GM21619 (cell line): ENCODE results near the gene KCNIP2.

Experiments
- ATAC-seq: cut with Tn5 transposase; IDR thresholded peaks from one replicate; pipeline ENCODE4 v1.9.1; 2021; ENCODE audit not compliant: unreplicated experiment

Gene KCNIP2

DNA sequence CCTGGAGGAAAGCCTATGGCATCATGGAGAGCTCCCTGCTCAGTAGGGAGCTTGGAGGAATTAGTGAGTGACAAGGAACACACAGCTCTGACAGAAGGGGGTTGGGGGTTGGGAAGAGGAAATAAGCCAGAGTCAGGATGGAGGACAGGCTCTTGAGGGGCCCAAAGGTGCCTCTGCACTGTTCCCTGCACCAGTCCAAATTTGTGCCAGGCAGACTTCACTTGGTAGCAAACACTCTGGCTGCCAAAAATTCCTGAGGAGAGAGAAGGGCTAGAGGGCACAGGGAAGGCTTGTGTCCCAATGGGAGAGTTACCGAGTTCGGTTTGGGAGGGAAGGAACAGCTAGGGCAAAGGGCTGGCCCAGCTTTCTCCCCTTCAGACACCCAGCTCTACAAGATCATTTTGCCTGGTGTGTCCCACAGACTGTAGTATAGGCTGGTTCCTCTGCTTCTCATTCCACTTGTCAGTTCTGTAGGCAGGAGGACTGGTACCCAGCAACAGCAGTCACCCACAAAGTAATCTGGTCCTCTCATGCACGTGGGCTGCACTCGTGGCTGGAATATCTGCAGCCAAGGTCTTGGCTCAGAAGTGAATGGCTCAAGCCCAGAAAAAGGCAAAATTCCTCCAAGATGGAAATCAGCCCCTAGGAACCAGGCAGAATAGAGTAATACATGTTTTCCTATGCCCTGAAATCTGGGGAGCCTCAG is 8.0 kb upstream of the KCNIP2 start:
- ATAC-seq, result no peak

DNA sequence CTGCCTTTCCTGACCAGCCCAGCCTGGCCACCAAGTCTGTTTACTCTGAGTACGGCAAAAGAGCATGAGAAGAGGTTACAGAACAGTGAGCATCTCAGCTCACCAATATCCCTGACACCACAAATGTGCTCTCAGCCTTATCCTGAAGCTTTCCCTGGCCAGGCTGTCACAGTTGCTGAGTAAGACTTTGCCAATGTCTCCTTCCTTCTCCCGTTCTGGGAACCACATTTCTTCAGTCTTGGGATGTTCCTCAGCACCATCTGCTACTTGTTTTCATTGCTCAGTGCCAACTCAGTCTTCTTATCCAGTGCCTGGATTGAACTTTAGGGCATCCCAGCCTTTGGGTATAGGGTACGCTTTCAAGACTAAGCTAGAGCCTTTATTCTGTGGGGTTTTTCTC is 7.1 kb upstream of the KCNIP2 start:
- ATAC-seq, result no peak

DNA sequence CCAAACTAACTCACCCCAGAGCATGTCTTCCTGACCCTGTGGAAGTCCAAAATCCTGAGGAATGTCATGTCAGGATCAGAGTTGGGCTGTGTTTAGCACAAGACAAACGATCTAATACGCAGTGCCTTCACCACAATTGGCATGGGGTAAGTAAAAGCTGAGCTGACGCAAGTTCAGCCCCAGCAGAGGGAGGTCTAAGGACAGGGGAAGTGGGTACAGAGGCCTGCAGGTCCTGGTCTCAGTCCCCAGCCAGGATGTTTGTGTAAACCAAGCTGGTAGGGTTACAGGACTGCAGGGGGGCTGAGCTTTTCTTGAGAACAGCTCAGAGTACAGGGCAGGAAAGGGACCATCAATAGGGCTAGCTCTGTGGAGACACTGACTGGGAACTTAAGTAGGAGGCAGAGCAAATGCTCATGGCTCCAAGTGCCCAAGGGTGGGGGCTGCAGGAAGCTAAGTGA is 5.3 kb upstream of the KCNIP2 start:
- no peak for ATAC-seq

DNA sequence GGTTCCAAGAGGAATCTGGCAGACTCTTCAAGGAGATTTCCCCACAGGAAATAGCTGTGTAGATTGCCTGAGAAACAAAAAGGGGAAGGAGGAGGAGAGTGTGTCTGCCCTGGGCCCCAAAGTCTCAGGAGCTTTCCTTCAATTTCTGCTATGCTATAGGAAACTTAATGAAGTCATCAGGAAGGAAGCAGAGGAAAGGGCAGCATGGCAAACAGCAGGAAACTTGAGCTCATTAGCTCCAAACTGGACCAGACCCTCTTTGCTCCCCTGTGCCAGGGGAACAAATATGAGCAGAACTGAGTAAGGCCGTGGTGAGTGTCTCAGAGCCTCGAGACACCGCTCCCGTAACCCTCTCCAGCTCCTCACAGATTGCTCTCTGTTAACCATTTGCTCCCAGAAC is 4.8 kb upstream of the KCNIP2 start:
- no peak for ATAC-seq

DNA sequence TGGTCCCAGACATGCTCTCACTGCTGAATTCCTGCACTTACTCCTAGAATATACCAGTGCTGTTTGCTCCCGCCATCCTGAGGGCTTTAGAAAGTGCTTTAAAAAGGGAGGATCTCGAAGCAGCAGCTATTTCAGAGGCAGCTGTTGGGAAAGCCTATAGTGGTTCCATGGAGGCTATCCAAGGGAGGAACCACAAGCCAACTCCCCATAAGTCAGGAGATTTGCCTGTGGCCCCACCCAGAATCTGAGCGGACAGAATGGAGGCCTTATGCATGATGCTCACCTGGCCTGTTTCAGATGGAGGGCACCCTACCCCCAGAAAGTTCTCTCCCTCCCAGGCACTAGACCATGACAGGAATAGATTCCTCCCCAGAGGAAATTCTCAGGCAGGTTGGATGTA is 2.3 kb upstream of the KCNIP2 start:
- ATAC-seq, result no peak

DNA sequence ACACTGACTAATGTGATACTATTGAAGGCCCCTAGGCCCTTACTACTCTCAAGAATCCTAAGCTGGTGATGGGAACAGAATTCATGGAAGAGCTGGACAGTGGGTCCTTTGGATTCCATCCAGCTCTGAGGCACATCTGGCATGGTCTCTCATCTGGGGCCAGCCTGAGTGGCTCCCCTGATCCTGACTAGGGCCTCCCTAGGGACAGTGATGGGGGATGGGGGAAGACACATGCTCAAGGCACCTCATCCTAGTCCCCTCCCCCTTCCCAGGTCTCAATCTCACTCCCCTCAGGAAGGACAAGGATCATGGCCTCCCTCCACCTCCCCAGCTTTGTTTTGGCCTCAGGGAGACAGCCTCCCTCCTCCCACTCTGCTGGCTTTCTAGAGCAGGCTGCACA is 1.8 kb downstream of the KCNIP2 start:
- ATAC-seq, result no peak

DNA sequence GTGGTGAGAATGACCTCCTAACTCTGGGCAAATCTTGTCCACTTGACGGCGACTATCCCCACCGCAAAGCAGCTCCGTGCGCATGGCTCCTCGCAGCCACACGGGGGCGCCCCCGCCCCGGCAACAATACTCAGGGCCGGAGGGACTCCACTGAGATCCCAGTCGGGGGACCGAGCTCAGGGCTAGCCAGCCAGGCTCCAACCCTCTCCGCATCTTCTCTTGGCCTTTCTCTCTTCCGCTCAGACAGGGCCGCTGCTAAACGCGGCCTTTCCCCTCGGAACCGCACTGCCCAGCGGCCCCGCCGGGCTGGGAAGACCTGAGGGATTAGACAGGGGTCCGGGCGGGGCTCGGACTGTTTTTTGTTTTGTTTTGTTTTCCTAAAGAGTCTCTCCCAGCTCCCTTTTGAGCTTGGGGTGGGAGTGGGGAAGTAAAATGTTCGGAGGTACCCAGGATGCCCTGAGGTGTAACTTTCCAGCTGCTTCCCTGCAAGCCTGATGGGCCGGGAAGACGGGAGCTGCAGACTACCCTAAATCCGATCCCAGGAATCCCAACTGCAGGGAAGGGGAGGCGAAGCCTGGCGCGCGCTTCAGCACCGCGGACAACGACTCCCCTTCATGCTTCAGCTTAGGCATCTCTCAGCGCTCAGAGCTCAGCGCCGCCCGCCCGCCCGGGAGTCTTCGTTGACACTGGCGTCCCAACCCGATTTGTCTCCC is 2.7 kb downstream of the KCNIP2 start:
- peak; percentile 57 for ATAC-seq

DNA sequence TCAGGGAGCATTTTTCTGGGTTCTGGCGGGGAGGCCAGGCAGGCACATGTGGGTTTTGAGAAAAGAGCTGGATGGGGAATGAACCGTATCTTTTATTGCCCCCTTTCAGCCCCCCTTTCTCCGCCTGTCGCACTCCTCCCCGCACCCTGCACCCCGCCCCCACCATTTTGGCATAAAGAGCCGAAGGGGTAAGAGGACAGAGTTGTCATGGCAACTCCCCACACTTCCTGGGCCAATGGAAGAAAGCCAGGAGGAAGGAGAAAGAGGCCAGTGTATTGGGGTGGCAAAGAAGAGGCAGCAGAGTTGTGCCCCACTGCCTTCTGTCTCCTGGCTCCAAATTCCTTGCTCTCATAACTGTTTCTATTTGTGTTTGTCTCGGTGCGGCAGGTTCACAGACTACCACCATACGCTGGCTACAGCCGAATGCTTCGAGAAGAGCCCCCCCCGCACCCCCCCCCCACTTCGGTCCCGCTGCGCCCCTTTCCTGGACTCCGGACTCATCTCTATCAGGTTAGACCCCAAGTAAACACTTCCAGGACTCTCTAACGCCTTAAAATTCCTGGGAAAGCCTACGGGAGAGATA is 3.4 kb downstream of the KCNIP2 start:
- no peak for ATAC-seq

DNA sequence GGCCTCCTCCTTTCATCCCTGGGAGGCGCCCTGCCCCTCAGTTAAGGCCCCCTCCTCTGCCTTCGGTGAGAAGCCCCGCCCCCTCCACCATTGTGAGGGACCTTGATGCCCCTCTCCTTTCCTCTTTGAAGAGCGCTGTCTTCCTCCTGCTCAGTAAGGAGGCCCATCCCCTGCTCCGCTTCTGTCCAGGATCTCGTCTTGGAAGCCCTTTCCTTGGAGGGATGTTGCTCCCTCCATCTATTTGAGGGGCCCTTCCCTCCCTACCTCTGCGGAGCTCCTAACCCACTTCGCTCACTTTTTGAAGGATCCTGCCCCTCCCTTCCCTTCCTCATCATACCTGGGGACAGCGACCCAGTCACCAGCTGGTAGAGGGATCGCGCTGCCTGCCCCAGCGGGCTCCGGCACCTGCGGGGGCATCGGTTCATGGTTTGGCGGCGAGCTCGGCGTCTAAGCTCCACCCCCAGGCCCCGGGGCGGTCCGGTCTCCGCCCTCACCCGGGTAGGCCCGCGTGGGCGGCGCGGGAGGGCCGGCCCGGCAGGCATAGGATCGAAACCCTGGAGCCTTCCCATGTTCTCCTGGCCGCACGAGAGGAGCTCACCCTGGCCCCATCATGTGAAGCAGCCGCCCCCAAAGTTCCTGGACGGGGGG is 4.1 kb downstream of the KCNIP2 start:
- peak; percentile 40 for ATAC-seq

DNA sequence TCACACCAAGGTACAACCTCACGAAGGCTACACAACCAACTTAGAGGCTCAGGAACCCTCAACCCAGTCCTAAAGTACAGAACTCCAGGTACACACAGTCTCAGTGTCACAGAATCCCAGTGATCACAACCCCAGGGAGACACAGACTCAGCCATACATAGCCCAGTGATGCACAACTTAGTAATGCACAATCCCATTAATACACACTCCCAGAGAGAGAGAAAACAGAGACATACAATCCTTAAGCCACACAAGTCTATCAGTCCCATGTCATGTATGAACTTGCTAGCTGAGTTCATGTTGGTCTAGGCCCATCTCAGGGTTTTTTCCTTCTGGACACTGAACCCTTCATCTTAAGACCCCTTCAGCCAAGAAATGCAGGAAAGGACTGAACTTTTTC is 4.6 kb downstream of the KCNIP2 start:
- ATAC-seq, result no peak

DNA sequence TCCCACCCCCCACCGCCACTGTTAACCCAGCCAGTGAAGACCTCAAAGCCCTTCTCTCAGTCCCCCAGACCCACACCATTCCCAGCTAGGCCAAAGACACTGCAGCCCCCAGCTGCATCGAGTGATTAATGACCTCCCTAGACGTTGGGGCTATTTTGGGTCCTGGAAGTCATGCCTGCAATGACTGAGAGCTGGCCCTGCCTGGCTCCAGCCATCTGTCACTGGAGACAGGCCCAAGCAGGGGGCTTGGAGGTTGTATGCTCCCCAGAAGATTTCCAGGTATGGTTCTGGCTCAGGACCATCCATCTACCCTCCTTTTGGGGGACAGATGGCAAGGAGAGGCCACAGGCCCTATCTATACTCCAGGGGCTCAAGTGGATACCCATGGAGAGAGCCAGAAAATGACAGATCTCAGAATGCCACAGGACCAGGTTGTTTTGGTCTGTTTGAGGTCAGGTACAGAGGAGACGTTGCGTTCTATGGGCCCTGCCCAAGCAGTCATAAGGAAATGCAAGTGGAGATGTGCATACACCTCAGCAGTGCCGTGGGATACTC is 5.1 kb downstream of the KCNIP2 start:
- no peak for ATAC-seq

DNA sequence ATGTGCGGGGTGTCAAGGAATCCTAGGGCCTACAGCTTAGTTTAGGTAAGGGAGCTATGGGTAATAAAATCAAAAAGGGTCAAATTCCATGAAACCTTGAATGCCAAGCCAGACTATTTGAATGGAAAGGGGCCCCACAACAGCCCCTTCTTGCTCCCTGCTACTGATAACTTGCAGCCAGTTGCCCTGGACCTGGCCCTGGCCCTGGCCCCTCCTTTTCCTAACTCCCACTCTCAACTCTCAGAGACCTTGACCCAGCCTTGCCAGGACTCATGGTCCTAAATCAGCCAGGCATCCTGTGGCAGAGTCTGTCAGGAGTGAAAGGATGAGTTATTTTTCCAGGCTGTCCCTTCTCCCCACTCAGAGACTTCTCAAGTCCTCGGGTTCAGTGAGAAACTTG is 5.9 kb downstream of the KCNIP2 start:
- ATAC-seq, result no peak

DNA sequence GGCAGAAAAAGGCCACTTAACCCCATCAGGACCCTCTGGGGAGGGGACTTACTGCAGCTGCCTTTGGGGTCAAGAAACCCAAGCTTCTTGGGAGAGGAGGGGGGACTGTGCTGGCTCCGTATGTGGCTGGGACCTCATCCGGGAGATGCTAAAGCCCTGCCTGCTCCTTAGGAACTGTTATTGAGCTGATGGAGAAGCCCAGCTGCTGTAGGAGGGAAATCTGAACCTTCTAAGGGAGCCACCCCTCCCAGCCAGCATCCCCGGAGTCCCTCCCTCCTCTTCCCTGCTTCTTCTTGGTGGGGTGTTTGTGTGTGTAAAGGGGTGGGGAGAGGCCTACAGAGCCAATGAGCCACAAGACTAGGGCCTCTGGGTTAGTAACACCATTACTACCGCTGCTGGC is 8.2 kb downstream of the KCNIP2 start:
- ATAC-seq, result no peak

DNA sequence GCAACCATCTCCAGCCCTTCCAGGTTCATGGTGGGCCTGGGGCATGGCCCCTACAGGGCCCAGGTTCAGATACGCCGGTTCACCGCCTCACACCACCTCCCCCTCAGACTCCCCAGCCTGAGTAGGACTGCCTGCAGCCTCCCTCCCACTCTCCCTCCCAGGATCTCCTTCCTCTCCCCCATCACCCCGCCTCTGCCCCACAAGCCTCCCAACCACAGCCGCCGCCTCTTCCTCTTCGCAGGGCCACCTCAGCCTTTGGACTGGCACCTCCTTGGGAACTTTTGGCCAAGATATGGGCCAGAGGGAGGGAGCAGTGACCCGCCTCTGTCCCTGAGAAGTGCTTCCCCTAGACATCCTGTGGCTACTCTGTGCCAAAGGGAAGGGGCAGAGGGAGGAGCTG is 9.3 kb downstream of the KCNIP2 start:
- no peak for ATAC-seq

DNA sequence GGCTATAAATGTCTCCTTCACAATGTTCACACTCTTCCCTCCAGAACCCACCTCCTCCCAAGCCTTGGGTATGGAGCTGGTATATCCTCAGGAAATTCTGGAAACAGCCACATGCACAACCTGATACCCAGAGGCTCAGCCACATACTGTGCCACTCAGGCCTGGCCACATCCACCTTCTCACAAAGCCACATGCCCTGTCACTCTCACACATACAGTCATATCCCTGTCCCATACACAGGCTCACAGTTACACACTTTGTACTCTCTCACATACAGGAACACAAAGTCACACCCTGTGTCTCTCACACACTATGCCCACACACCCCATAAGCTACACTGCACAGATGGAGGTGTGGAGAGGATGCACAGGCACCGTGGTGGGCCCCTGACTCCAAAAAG is 10.1 kb downstream of the KCNIP2 start:
- ATAC-seq, result no peak

DNA sequence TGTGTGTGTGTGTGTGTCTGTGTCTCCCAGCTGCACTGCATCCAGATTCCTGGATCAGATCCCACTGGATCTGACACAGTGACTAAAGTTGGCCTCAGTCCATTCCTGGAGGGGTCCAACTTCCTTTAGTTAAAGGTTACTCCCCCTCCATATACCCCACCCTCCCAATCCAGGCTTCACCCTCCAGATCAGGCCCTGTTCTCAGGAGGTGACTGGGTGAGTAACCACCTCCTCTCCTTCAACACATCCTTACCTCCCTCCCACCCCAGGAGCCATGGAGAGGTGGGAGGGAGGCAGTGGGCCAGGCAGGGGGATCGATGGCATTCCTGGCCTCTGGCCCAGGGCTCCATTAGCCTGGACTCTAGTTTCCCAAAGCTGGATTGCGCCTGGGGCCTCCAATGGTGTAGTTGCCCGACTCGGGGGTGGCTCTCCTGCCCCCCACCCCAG is 11.3 kb downstream of the KCNIP2 start:
- no peak for ATAC-seq

DNA sequence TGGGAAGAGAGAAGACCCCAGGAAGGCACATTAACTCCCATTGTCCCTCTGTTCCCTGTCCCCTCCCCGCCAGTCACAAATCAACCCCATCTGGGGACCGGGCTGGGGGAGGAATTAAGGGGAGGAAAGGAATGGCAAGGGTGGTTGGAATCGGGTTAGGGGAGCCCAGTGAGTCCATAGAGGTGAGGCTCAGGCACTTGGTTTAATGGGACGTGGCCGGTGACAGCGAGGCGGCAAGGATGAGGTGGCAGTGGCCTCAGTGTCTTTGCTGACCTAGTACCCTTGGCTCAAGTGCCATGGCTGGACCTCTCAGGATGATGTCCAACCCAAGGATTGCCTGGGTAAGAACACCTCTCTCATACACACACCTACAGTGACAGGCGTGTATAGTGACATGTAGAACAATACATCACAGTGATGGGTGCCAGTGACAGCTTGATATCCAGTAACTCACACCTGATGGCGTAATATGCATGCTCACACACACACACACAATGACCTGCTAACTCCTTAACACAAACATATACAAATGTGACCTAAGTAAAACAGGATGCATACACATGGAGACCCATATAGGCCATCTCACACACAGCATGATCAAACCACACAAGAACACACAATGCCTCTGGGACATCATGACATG is 12.3 kb downstream of the KCNIP2 start:
- ATAC-seq, result no peak

DNA sequence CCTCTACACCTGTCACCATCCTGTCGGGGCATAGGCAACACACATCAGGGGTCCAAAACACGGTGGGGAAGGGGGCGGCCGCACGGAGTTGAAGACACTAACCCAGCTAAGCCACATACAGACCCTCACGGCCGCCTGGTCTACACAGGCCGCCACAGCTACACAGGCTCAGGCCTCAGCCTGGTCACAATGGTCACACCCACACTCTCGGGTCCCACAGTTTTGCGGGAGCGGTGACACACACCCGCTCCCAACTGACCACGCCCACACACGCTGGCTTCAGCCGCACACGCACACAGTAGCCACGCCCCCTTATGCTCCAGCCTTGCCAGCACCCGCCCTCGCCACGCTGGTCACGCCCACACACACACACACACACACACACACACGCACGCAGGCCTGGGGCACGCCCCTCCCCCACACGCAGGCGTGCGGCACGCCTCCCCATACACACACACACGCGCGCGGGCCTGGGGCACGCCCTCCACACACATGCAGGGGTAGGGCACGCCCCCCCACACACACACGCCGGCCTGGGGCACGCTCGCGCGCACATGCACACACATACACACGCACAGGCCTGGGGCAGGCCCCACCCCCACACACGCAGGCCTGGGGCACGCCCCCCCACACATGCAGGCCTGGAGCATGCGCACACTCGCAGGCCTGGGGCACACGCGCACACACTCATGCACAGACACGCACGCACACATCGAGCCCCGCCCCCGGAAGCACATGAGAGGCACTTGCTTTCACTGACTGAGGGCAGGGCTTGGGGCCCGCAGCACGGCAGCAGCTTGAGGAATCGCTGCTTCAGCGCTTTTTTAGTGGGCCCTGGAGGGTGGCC is 13.1 kb downstream of the KCNIP2 start:
- peak; percentile 58 for ATAC-seq

DNA sequence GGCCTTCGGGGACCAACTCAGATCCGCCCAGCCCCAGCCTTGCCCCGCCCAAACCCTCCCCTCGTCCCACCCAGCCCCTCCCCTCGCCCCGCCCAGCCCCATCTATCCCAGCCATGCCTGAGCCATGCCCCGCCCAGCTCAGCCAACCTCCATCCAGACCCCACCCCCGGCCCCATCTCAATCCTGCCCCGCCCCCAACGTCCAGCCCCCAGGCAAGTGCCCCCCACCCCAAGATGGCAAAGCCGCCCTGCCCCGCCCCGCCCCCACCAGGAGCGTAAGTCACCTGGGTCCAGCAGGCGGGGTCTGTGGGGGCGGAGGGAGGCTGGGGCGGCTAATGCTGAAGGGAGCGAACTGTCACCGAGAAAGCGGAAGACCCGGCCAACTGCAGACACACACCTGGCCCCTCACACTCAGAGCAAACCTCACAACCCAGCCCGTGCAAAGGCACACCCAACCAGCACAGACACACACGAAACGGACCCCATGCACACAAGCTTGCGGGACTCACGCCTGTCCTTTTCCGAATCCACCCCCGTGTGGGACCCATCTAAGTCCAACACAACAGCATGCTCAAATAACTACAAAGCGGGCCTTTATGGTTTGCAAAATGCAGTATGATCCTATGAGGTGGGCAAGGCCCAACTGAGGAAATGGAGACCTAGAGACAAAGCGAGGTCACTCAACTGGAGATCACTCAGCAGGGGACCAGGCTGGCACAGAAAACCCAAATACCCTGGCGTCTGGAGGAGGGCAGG is 13.9 kb downstream of the KCNIP2 start:
- ATAC-seq, result peak; percentile 2
